HG02938 (cell line): ENCODE results near the gene DLGAP5.
A peak's percentile ranks its signal among the peaks of the same experiment; 100 is the strongest.

Source experiments
- ATAC-seq: cut with Tn5 transposase; IDR thresholded peaks from one replicate; pipeline ENCODE4 v1.9.1; 2021; ENCODE audit warnings: mild to moderate bottlenecking, moderate library complexity; ENCODE audit not compliant: unreplicated experiment

DLGAP5 gene

GRCh38 chr14:55191203-55192053 is at the start of gene DLGAP5:
TSS of gene DLGAP5 (minus strand) at chr14:55191585. CDS start at chr14:55189179, 2,406 bp downstream.
- peak; percentile 97 for ATAC-seq

GRCh38 chr14:55240526-55241178 is 49.3 kb upstream of the DLGAP5 start:
- ATAC-seq, result no peak

- ATAC-seq, result no peak
These were observed 47.9 kb upstream of the DLGAP5 start for GRCh38 chr14:55239320-55239719.

GRCh38 chr14:55238019-55238680 is 46.8 kb upstream of the DLGAP5 start:
- no peak for ATAC-seq

- ATAC-seq, result no peak
These were observed 42.2 kb upstream of the DLGAP5 start for GRCh38 chr14:55233591-55233990.

- no peak for ATAC-seq
These were observed 36.9 kb upstream of the DLGAP5 start for GRCh38 chr14:55228261-55228660.

GRCh38 chr14:55223364-55223763 is 32.0 kb upstream of the DLGAP5 start:
- no peak for ATAC-seq

GRCh38 chr14:55221968-55222367 is 30.6 kb upstream of the DLGAP5 start:
- no peak for ATAC-seq

- ATAC-seq, result no peak
These were observed 29.8 kb upstream of the DLGAP5 start for GRCh38 chr14:55221186-55221585.

- no peak for ATAC-seq
These were observed 28.8 kb upstream of the DLGAP5 start for GRCh38 chr14:55220230-55220629.

GRCh38 chr14:55212634-55213033 is 21.2 kb upstream of the DLGAP5 start:
- ATAC-seq, result no peak

- ATAC-seq, result no peak
These were observed 16.4 kb upstream of the DLGAP5 start for GRCh38 chr14:55207832-55208231.

GRCh38 chr14:55206175-55206693 is 14.8 kb upstream of the DLGAP5 start:
- ATAC-seq, result no peak

GRCh38 chr14:55201219-55202101 is 10.1 kb upstream of the DLGAP5 start:
- ATAC-seq, result no peak

- no peak for ATAC-seq
These were observed 9.3 kb upstream of the DLGAP5 start for GRCh38 chr14:55200651-55201050.

GRCh38 chr14:55198749-55199148 is 7.4 kb upstream of the DLGAP5 start:
- no peak for ATAC-seq

GRCh38 chr14:55194656-55195355 is 3.4 kb upstream of the DLGAP5 start:
- no peak for ATAC-seq

- no peak for ATAC-seq
These were observed 753 bp upstream of the DLGAP5 start for GRCh38 chr14:55192054-55192621.

GRCh38 chr14:55190906-55191202 is 531 bp downstream of the DLGAP5 start:
- no peak for ATAC-seq
